H1 (cell line): ENCODE data around the gene SMARCE1. TPM values are rescaled to one million over a fixed set of nuclear protein-coding genes. Genes with fewer than 3 reads are reported as not detected.

Experiments used
- CTCF ChIA-PET: fragments of 300-600 bp; sonication (Branson Sonifier 250); formaldehyde crosslinking; loops from one replicate; lab custom pipeline; 2021; ENCODE audit not compliant: partially characterized antibody; lab: Charles Lee
- POLR2A ChIA-PET: fragments of 300-600 bp; sonication (Branson Sonifier 250); formaldehyde crosslinking; loops from one replicate; lab custom pipeline; 2021; ENCODE audit warnings: inconsistent platforms; ENCODE audit not compliant: partially characterized antibody; lab: Charles Lee
- DNase-seq, 2 experiments: peaks; one replicate each; pipeline versions ENCODE4 v3.0.0 to v3.0.0-alpha.2; 2010 to 2022; ENCODE audit warnings: low spot score in 2 of 2, low read depth in 1 of 2, mixed read lengths in 1 of 2
- FAIRE-seq: peaks from 2 replicates; lab custom pipeline; 2011; peaks lifted over from hg19 to GRCh38; lab: Jason Lieb, UNC
- H2AFZ ChIP-seq: 2 replicates; pipeline ENCODE4 v1.8.1; 2012; ENCODE audit warnings: low read length, inconsistent platforms
- H2AK5ac ChIP-seq: 2 replicates; pipeline ENCODE4 v1.6.1; 2013; ENCODE audit warnings: low read depth, low read length
- H2BK120ac ChIP-seq: replicated peaks from 2 replicates; pipeline ENCODE3; 2013; ENCODE audit warnings: low read depth, low read length, inconsistent platforms
- H2BK12ac ChIP-seq: 2 replicates; pipeline ENCODE4 v1.6.1; 2013; ENCODE audit warnings: low read depth, low read length
- H2BK15ac ChIP-seq: 2 replicates; pipeline ENCODE4 v1.6.1; 2013; ENCODE audit warnings: low read length
- H2BK20ac ChIP-seq: 2 replicates; pipeline ENCODE4 v1.6.1; 2013; ENCODE audit warnings: low read length
- H2BK5ac ChIP-seq: 2 replicates; pipeline ENCODE4 v1.6.1; 2013; ENCODE audit warnings: low read depth, low read length
- H3K14ac ChIP-seq: 2 replicates; pipeline ENCODE4 v1.6.1; 2013; ENCODE audit warnings: inconsistent platforms; ENCODE audit not compliant: insufficient read length
- H3K18ac ChIP-seq: 2 replicates; pipeline ENCODE4 v1.6.1; 2013; ENCODE audit warnings: low read length; ENCODE audit errors: extremely low read depth
- H3K23ac ChIP-seq: 2 replicates; pipeline ENCODE4 v1.6.1; 2013; ENCODE audit warnings: inconsistent platforms; ENCODE audit not compliant: insufficient read length
- H3K23me2 ChIP-seq: 2 replicates; pipeline ENCODE4 v1.6.1; 2013; ENCODE audit warnings: low read depth, low read length
- H3K27ac ChIP-seq: 2 replicates; pipeline ENCODE4 v1.6.1; 2011; ENCODE audit warnings: low read depth, low read length, inconsistent platforms
- H3K27me3 ChIP-seq, 4 experiments: replicated peaks in 1 of 4; 1 replicate in 1 of 4; 2 replicates in 3 of 4; pipeline versions ENCODE4 v1.6.1 to v1.8.1; 2011 to 2013; ENCODE audit warnings: low read length in 3 of 4, mild to moderate bottlenecking in 3 of 4, inconsistent platforms in 2 of 4, mixed read lengths in 2 of 4, moderate library complexity in 1 of 4; ENCODE audit not compliant: control insufficient read depth in 3 of 4, insufficient read depth in 3 of 4; ENCODE audit errors: extremely low read depth in 1 of 4
- H3K36me3 ChIP-seq, 4 experiments: 2 replicates each; pipeline versions ENCODE4 v1.6.1 to v1.8.1; 2011 to 2013; ENCODE audit warnings: mild to moderate bottlenecking in 4 of 4, low read length in 3 of 4, moderate library complexity in 2 of 4, control low read depth in 1 of 4, inconsistent platforms in 1 of 4; ENCODE audit not compliant: insufficient read depth in 4 of 4, control insufficient read depth in 2 of 4
- H3K4ac ChIP-seq: replicated peaks from 2 replicates; pipeline ENCODE3; 2013; ENCODE audit warnings: low read length, low read depth, mixed read lengths, inconsistent platforms; ENCODE audit not compliant: insufficient read length
- H3K4me1 ChIP-seq, 4 experiments: replicated peaks in 1 of 4; 1 replicate in 1 of 4; 2 replicates in 3 of 4; pipeline versions ENCODE4 v1.6.1 to v1.8.1; 2011 to 2013; ENCODE audit warnings: low read length in 3 of 4, inconsistent platforms in 2 of 4, mixed read lengths in 1 of 4; ENCODE audit not compliant: insufficient read depth in 4 of 4, control insufficient read depth in 3 of 4
- H3K4me2 ChIP-seq, 2 experiments: 2 replicates each; pipeline versions ENCODE4 v1.6.1 to v1.8.1; 2011 to 2013; ENCODE audit warnings: low read depth in 2 of 2, low read length in 2 of 2, control low read depth in 1 of 2, inconsistent platforms in 1 of 2, mild to moderate bottlenecking in 1 of 2; ENCODE audit not compliant: insufficient read depth in 1 of 2
- H3K4me3 ChIP-seq, 4 experiments: fragments of 200-600, 300-600 bp in 1 of 4; sonication (generic), shearing (Covaris generic), sonication (Bioruptor Twin) in 1 of 4; 2 replicates each; pipeline versions ENCODE4 v1.5.1 to v1.8.1; 2011 to 2016; ENCODE audit warnings: low read length in 4 of 4, low read depth in 3 of 4, control low read depth in 2 of 4, inconsistent platforms in 2 of 4, mild to moderate bottlenecking in 2 of 4, mixed read lengths in 1 of 4, moderate library complexity in 1 of 4; ENCODE audit not compliant: insufficient read depth in 2 of 4; ENCODE audit errors: extremely low read depth in 1 of 4
- H3K56ac ChIP-seq: replicated peaks from 2 replicates; pipeline ENCODE3; 2013; ENCODE audit warnings: low read depth, mild to moderate bottlenecking, mixed read lengths, low read length, inconsistent platforms; ENCODE audit not compliant: insufficient read length
- H3K79me1 ChIP-seq: 2 replicates; pipeline ENCODE4 v1.6.1; 2013; ENCODE audit warnings: low read depth, low read length, control low read depth
- H3K79me2 ChIP-seq, 2 experiments: 2 replicates each; pipeline versions ENCODE4 v1.6.1 to v1.8.1; 2012 to 2013; ENCODE audit warnings: low read length in 2 of 2, mild to moderate bottlenecking in 2 of 2, inconsistent platforms in 1 of 2; ENCODE audit not compliant: insufficient read depth in 2 of 2, control insufficient read depth in 1 of 2
- H3K9ac ChIP-seq, 4 experiments: replicated peaks in 1 of 4; 1 replicate in 1 of 4; 2 replicates in 3 of 4; pipeline versions ENCODE4 v1.6.1 to v1.8.1; 2011 to 2013; ENCODE audit warnings: low read depth in 3 of 4, low read length in 3 of 4, control low read depth in 2 of 4, mild to moderate bottlenecking in 2 of 4, moderate library complexity in 2 of 4, inconsistent platforms in 1 of 4; ENCODE audit errors: extremely low read depth in 1 of 4
- H3K9me3 ChIP-seq, 2 experiments: 2 replicates each; pipeline versions ENCODE4 v1.6.1 to v1.8.1; 2012 to 2013; ENCODE audit warnings: mild to moderate bottlenecking in 2 of 2, moderate library complexity in 2 of 2, control low read depth in 1 of 2, inconsistent platforms in 1 of 2, low read depth in 1 of 2, low read length in 1 of 2, mixed read lengths in 1 of 2; ENCODE audit not compliant: insufficient read depth in 2 of 2
- H4K20me1 ChIP-seq, 2 experiments: replicated peaks in 1 of 2; 2 replicates each; pipeline versions ENCODE3 to v1.8.1; 2011 to 2013; ENCODE audit warnings: inconsistent platforms in 2 of 2, low read length in 2 of 2, mild to moderate bottlenecking in 1 of 2; ENCODE audit not compliant: insufficient read depth in 2 of 2, control insufficient read depth in 1 of 2
- H4K5ac ChIP-seq: 2 replicates; pipeline ENCODE4 v1.6.1; 2013; ENCODE audit warnings: low read length, low read depth, mixed read lengths, inconsistent platforms; ENCODE audit not compliant: insufficient read length
- H4K8ac ChIP-seq: 2 replicates; pipeline ENCODE4 v1.8.0; 2013; ENCODE audit warnings: mild to moderate bottlenecking, moderate library complexity, low read length, inconsistent platforms; ENCODE audit not compliant: insufficient read depth; ENCODE audit errors: extremely low read depth
- H4K91ac ChIP-seq: replicated peaks from 2 replicates; pipeline ENCODE3; 2013; ENCODE audit warnings: low read length, mixed read lengths, inconsistent platforms; ENCODE audit not compliant: insufficient read length
- BACH1 ChIP-seq: IDR thresholded peaks from 2 replicates; pipeline ENCODE4 v1.6.1; 2012; ENCODE audit warnings: low read length, improper control_type of control experiment
- CBX8 ChIP-seq: fragments of 300-800, 300-1000 bp; sonication (generic); IDR thresholded peaks from 2 replicates; pipeline ENCODE4 v1.7.1; 2016; ENCODE audit warnings: low read depth, low read length, borderline replicate concordance
- CEBPB ChIP-seq: IDR thresholded peaks from 2 replicates; pipeline ENCODE4 v1.6.1; 2012; ENCODE audit warnings: low read depth, low read length
- EZH2 ChIP-seq: fragments of 200-600 bp; sonication (generic); IDR thresholded peaks from 2 replicates; pipeline ENCODE4 v1.7.1; 2012; ENCODE audit warnings: low read depth, mild to moderate bottlenecking, moderate library complexity, low read length, inconsistent platforms; ENCODE audit not compliant: severe bottlenecking
- HDAC6 ChIP-seq: IDR thresholded peaks from one replicate; pipeline ENCODE4 v1.7.1; 2012; ENCODE audit warnings: low read depth, mild to moderate bottlenecking, inconsistent platforms, low read length, moderate library complexity
- KDM5A ChIP-seq: fragments of 200-600 bp; IDR thresholded peaks from 2 replicates; pipeline ENCODE4 v1.7.1; 2012; ENCODE audit warnings: mild to moderate bottlenecking, low read length, inconsistent platforms, mixed read lengths
- MAFK ChIP-seq: IDR thresholded peaks from 2 replicates; pipeline ENCODE4 v1.6.1; 2012; ENCODE audit warnings: low read depth, mild to moderate bottlenecking, improper control_type of control experiment, low read length
- PHF8 ChIP-seq: fragments of 200-600 bp; sonication (generic); conservative IDR thresholded peaks from 2 replicates; pipeline ENCODE4 v1.7.1; 2012; ENCODE audit warnings: low read depth, mild to moderate bottlenecking, inconsistent platforms, low read length, moderate library complexity
- POU5F1 ChIP-seq: IDR thresholded peaks from 2 replicates; pipeline ENCODE4 v1.6.1; 2011; ENCODE audit warnings: low read depth, mild to moderate bottlenecking, low read length, moderate library complexity
- SP4 ChIP-seq: IDR thresholded peaks from 2 replicates; pipeline ENCODE4 v1.6.1; 2012; ENCODE audit warnings: low read length, inconsistent platforms
- TBP ChIP-seq: IDR thresholded peaks from 2 replicates; pipeline ENCODE4 v1.6.1; 2011; ENCODE audit warnings: low read depth, low read length, improper control_type of control experiment
- ZNF274 ChIP-seq: IDR thresholded peaks from 2 replicates; pipeline ENCODE4 v1.7.0; 2012; ENCODE audit warnings: low read length, borderline replicate concordance; ENCODE audit errors: extremely low read depth
- whole genome bisulfite sequencing, 2 experiments: shearing (Covaris generic) in 1 of 2; methylation state at CpG; one replicate each; pipeline versions ENCODE4 v1.1.6 to v1.1.7; 2013 to 2015; ENCODE audit warnings: low lambda C conversion rate in 2 of 2, mixed read lengths in 2 of 2, inconsistent platforms in 1 of 2, low coverage in 1 of 2, missing lambda C conversion rate in 1 of 2; ENCODE audit not compliant: insufficient replicate concordance in 2 of 2, insufficient coverage in 1 of 2, insufficient read length in 1 of 2; ENCODE audit errors: extremely low coverage in 1 of 2, missing lambda C conversion rate in 1 of 2; 5-methylcytosine and 5-hydroxymethylcytosine counted together
- polyA plus RNA-seq, 7 experiments: library from polyadenylated mRNA; depleted of rRNA in 3 of 7; stranded (reverse) in 5 of 7; unstranded in 2 of 7; fragments of >200 nt in 5 of 7; fragments of 200-250 nt in 2 of 7; gene quantifications; 1 replicate in 5 of 7; 2 replicates in 1 of 7; 4 replicates in 1 of 7; pipeline versions ENCODE4 v1.2.1 to v1.2.3, GENCODE V29; 2011 to 2013; ENCODE audit warnings: missing spikeins in 2 of 7, mixed read lengths in 2 of 7
- total RNA-seq: library from RNA; stranded (reverse); fragmentation: NEBNext Ultra II Directional; extraction: Animal tissue kit (Norgen Biotek cat#: 25700); gene quantifications from 2 replicates; pipeline ENCODE4 v1.2.1, GENCODE V29; 2021

Gene SMARCE1
- total and polyA plus RNA-seq, 2 of the 8 experiments (the other 6 are each of a cell fraction or from before 2014, with no cell fraction given), result 30.7 to 131 TPM

- 96% methylated on average over 3 of the region's 3 CpGs; no CpG with 5 or more reads in 1 of the 2 experiments for WGBS, 2 experiments
- Histone ChIP-seq H4K5ac (no peak overlapping the region), H3K18ac (no peak overlapping the region), H3K27me3 (no peaks in the 10 kb centered on the region), H3K79me2 (no peaks in the 10 kb centered on the region), H2BK15ac (no peak overlapping the region), H2AFZ (no peak overlapping the region; the same call in 1 of the 2 replicates), H2BK12ac (no peak overlapping the region), H2BK120ac (no peak overlapping the region), H3K4me2 (no peak overlapping the region), H4K8ac (no peak overlapping the region), H2AK5ac (no peak overlapping the region), H3K36me3 (no peaks in the 10 kb centered on the region), H4K20me1 (no peaks in the 10 kb centered on the region)
- CTCF ChIA-PET, result interaction anchor here (0.8 to 4.4 kb wide), 7 partner anchors 11 to 176 kb away, joined by 3 to 43 read pairs (median 17); no protein-coding TSS in a partner anchor
- no peak for DNase-seq
- POLR2A ChIA-PET, result interaction anchor here (1.9 kb wide), 1 partner anchor 10 kb away, joined by 7 read pairs; no protein-coding TSS in a partner anchor
- TF ChIP-seq PHF8 (no peak), CEBPB (no peak), ZNF274 (no peak), BACH1 (no peak), SP4 (no peak), POU5F1 (no peak), CBX8 (no peak), HDAC6 (no peak), MAFK (no peak), KDM5A (no peak), TBP (no peak), EZH2 (no peak)
- TF ChIP-seq, all 59 proteins: peak for 0
- Histone ChIP-seq H3K23me2 (no peaks in the 10 kb centered on the region; the same call in 1 of the 2 replicates), H2BK20ac (no peak overlapping the region), H3K4ac (no peak overlapping the region), H3K23ac (no peak overlapping the region), H3K4me1 (no peaks in the 10 kb centered on the region), H3K79me1 (no peaks in the 10 kb centered on the region), H3K9ac (no peak overlapping the region), H3K4me3 (no peak overlapping the region), H2BK5ac (no peak overlapping the region), H4K91ac (no peak overlapping the region), H3K14ac (no peak overlapping the region), H3K27ac (no peak overlapping the region), H3K56ac (no peak overlapping the region), H3K9me3 (no peaks in the 10 kb centered on the region)
- no peak for FAIRE-seq
Measured at GRCh38 chr17:40616592-40616991, 31.0 kb downstream of the SMARCE1 start.
